Adrenal gland (tissue), 5 donors: ENCODE measurements around the gene GPRIN1.

Experiments used
- CTCF ChIP-seq, 6 experiments: fragments of 450-650 bp in 4 of 6; fragments of 200-600 bp in 2 of 6; sonication (generic) in 1 of 6; IDR thresholded peaks; 1 replicate in 5 of 6; 2 replicates in 1 of 6; pipeline versions ENCODE4 v1.5.1 to v1.8.0; 2016 to 2021; ENCODE audit warnings: antibody characterized with exemption in 6 of 6, mild to moderate bottlenecking in 2 of 6, moderate library complexity in 1 of 6
- POLR2A ChIP-seq, 2 donors: fragments of 450-650 bp; IDR thresholded peaks; one replicate each; pipeline ENCODE4 v1.6.1; 2017; ENCODE audit warnings: antibody characterized with exemption in 2 of 2, mild to moderate bottlenecking in 2 of 2, moderate library complexity in 1 of 2
- donor health status: DM: no; HTN: no; CAD: no.

GRCh38 chr5:176636426-176636825, 26.5 kb upstream of the GPRIN1 start:
- TF ChIP-seq CTCF (IDR thresholded peaks at IDR 0.05) (no peak), POLR2A (IDR thresholded peaks at IDR 0.05) (no peak)
